HL-60/S4 (cell line): Measurements from ENCODE around the gene GJD3.

Experiments
- in situ Hi-C: fragments of 300-500 bp; cut with MboI; formaldehyde crosslinking; loops from 2 replicates; pipeline ENCODE4 v1.14.3; 2022; ENCODE audit warnings: low sequenced_read_pairs

Gene GJD3

GRCh38 chr17:40313668-40314583, 50.6 kb downstream of the GJD3 start:
- in situ Hi-C loops = no loop called here
